Right atrium auricular region (tissue), 2 donors: ENCODE measurements around the gene ZNF423. TPM values are rescaled to one million over a fixed set of nuclear protein-coding genes. Genes with fewer than 3 reads are reported as not detected.

Source experiments
- DNase-seq: peaks from one replicate; pipeline ENCODE4 v3.0.0-alpha.2; 2019; ENCODE audit warnings: low spot score
- H3K27ac ChIP-seq, 2 donors: fragments of 200-600 bp; sonication (generic); 1 replicate in 1 of 2; 2 replicates in 1 of 2; pipeline ENCODE4 v1.5.1; 2016 to 2019
- H3K27me3 ChIP-seq, 2 donors: fragments of 200-600 bp; sonication (generic); one replicate each; pipeline versions ENCODE4 v1.5.1 to v1.6.0; 2017 to 2019
- H3K36me3 ChIP-seq: fragments of 200-600 bp; sonication (generic); one replicate; pipeline ENCODE4 v1.5.1; 2016
- H3K4me1 ChIP-seq, 2 donors: fragments of 200-600 bp; sonication (generic); one replicate each; pipeline versions ENCODE4 v1.5.1 to v1.6.0; 2017 to 2019
- H3K4me3 ChIP-seq, 2 donors: fragments of 200-600 bp; sonication (generic); 1 replicate in 1 of 2; 2 replicates in 1 of 2; pipeline ENCODE4 v1.5.1; 2017 to 2019; ENCODE audit warnings: mild to moderate bottlenecking in 1 of 2, moderate library complexity in 1 of 2
- H3K9me3 ChIP-seq, 2 donors: fragments of 200-600 bp; sonication (generic); one replicate each; pipeline ENCODE4 v1.5.1; 2019
- CTCF ChIP-seq, 2 donors: fragments of 200-600 bp; sonication (generic); IDR thresholded peaks; one replicate each; pipeline ENCODE4 v1.5.1; 2019; ENCODE audit warnings: antibody characterized with exemption in 2 of 2
- total RNA-seq, 2 donors: library from RNA; depleted of rRNA; stranded (reverse); fragments of >200 nt; gene quantifications; one replicate each; pipeline ENCODE4 v1.1.0, GENCODE V29; 2016

Gene ZNF423
- total RNA-seq, 2 donors from 2014 or later = 8.5 to 10.7 TPM

- H3K27me3 ChIP-seq = no peaks in the 10 kb centered on the region
- H3K36me3 ChIP-seq = no peaks in the 10 kb centered on the region
- no peaks in the 10 kb centered on the region for H3K9me3 ChIP-seq
- no peak for DNase-seq
- H3K4me1 ChIP-seq = peaks cover 0 to 40% of the 10 kb centered on the region in 2 donors
- no peak overlapping the region for H3K4me3 ChIP-seq
- TF ChIP-seq CTCF (IDR thresholded peaks at IDR 0.05) = no peak
- no peak overlapping the region for H3K27ac ChIP-seq
These were observed 79.8 kb downstream of the ZNF423 start for GRCh38 chr16:49776085-49776595.

GRCh38 chr16:49775581-49775980 lies 80.3 kb downstream of the ZNF423 start:
- Histone ChIP-seq H3K9me3 (no peaks in the 10 kb centered on the region), H3K4me1 (peaks cover 0 to 40% of the 10 kb centered on the region in 2 donors), H3K27me3 (no peaks in the 10 kb centered on the region), H3K36me3 (no peaks in the 10 kb centered on the region), H3K27ac (no peak overlapping the region), H3K4me3 (no peak overlapping the region)
- no peak for TF ChIP-seq CTCF (IDR thresholded peaks at IDR 0.05)
- DNase-seq = no peak

GRCh38 chr16:49775018-49775417 lies 80.9 kb downstream of the ZNF423 start:
- Histone ChIP-seq H3K36me3 (no peaks in the 10 kb centered on the region), H3K27me3 (no peaks in the 10 kb centered on the region), H3K9me3 (no peaks in the 10 kb centered on the region), H3K4me3 (no peak overlapping the region), H3K27ac (no peak overlapping the region), H3K4me1 (peaks cover 0 to 40% of the 10 kb centered on the region in 2 donors)
- no peak for DNase-seq
- TF ChIP-seq CTCF (IDR thresholded peaks at IDR 0.05) = no peak

GRCh38 chr16:49773534-49774475 lies 82.1 kb downstream of the ZNF423 start:
- Histone ChIP-seq H3K36me3 (no peaks in the 10 kb centered on the region), H3K4me3 (no peak overlapping the region), H3K4me1 (peaks cover 0 to 40% of the 10 kb centered on the region in 2 donors), H3K9me3 (no peaks in the 10 kb centered on the region), H3K27me3 (no peaks in the 10 kb centered on the region), H3K27ac (no peak overlapping the region)
- DNase-seq = no peak
- TF ChIP-seq CTCF (IDR thresholded peaks at IDR 0.05) = no peak

- Histone ChIP-seq H3K36me3 (no peaks in the 10 kb centered on the region), H3K4me1 (peaks cover 0 to 7% of the 10 kb centered on the region in 2 donors), H3K27me3 (no peaks in the 10 kb centered on the region), H3K4me3 (no peak overlapping the region), H3K9me3 (no peaks in the 10 kb centered on the region), H3K27ac (no peak overlapping the region)
- no peak for TF ChIP-seq CTCF (IDR thresholded peaks at IDR 0.05)
- DNase-seq = no peak
These were observed 87.9 kb downstream of the ZNF423 start for GRCh38 chr16:49767998-49768397.
